Measurements from ENCODE around the gene GALNT3.

The GALNT3 gene

DNA sequence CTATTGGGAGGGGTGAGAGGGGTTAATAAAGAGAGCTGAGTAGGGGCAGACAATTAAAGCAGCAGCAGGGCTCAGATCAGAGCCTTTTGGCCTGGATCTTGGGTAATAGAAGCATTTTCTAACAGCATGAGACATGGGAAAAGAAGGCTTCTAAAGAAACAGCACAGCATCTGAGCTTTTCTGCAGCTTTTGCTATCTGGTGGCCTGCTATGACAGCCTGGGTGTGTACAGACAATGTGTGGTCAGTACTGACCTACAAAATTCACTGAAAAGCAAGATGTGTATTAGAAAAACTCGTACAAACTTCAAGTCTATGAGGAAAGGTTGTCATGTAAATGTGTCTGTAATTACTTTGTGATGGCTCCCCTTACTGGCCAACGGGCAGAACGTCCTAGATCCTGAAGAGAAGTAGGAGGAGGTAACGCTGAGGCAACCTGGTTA is 95.6 kb downstream of the GALNT3 start:
- no peaks in the 10 kb centered on the region for H3K9me2 ChIP-seq (replicated peaks; ENCODE audit: insufficient read depth, low read length)
- no peak overlapping the region for H3K4me3 ChIP-seq (ENCODE audit: insufficient read depth, low read length, poor library complexity, severe bottlenecking)
- no peaks in the 10 kb centered on the region for H4K20me1 ChIP-seq (ENCODE audit: low read depth, low read length)
- no peaks in the 10 kb centered on the region for H3K27me3 ChIP-seq (ENCODE audit: low read length)
- H3K9ac ChIP-seq (ENCODE audit: low read length) = no peak overlapping the region
- no peaks in the 10 kb centered on the region for H3K36me3 ChIP-seq (ENCODE audit: low read length)
- no peak for TF ChIP-seq EZH2phosphoT487 (conservative IDR thresholded peaks at IDR 0.05; ENCODE audit: low read length)
- TF ChIP-seq, protein P1, sequence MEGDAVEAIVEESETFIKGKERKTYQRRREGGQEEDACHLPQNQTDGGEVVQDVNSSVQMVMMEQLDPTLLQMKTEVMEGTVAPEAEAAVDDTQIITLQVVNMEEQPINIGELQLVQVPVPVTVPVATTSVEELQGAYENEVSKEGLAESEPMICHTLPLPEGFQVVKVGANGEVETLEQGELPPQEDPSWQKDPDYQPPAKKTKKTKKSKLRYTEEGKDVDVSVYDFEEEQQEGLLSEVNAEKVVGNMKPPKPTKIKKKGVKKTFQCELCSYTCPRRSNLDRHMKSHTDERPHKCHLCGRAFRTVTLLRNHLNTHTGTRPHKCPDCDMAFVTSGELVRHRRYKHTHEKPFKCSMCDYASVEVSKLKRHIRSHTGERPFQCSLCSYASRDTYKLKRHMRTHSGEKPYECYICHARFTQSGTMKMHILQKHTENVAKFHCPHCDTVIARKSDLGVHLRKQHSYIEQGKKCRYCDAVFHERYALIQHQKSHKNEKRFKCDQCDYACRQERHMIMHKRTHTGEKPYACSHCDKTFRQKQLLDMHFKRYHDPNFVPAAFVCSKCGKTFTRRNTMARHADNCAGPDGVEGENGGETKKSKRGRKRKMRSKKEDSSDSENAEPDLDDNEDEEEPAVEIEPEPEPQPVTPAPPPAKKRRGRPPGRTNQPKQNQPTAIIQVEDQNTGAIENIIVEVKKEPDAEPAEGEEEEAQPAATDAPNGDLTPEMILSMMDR (IDR thresholded peaks at IDR 0.05; ENCODE audit: insufficient read depth, low read length, poor library complexity, severe bottlenecking) = peak; percentile 30
- no peaks in the 10 kb centered on the region for H3F3A ChIP-seq (ENCODE audit: insufficient read depth)
- H3K79me2 ChIP-seq (ENCODE audit: insufficient read depth, low read length) = no peaks in the 10 kb centered on the region
- H2AFZ ChIP-seq (ENCODE audit: low read depth, low read length, severe bottlenecking) = no peak overlapping the region
- no peak overlapping the region for H3K4me2 ChIP-seq (ENCODE audit: low read depth, low read length, poor library complexity, severe bottlenecking)
- H3K27ac ChIP-seq (ENCODE audit: low read depth, low read length) = no peak overlapping the region
- H3K9me3 ChIP-seq (ENCODE audit: insufficient read depth, low read length) = no peaks in the 10 kb centered on the region

GRCh38 chr2:165697748-165698443 is 96.2 kb downstream of the GALNT3 start:
- H3K79me2 ChIP-seq (ENCODE audit: insufficient read depth, low read length) = no peaks in the 10 kb centered on the region
- H3K9me3 ChIP-seq (ENCODE audit: insufficient read depth, low read length) = no peaks in the 10 kb centered on the region
- H3K9me2 ChIP-seq (replicated peaks; ENCODE audit: insufficient read depth, low read length) = no peaks in the 10 kb centered on the region
- H4K20me1 ChIP-seq (ENCODE audit: low read depth, low read length) = no peaks in the 10 kb centered on the region
- no peak overlapping the region for H3K27ac ChIP-seq (ENCODE audit: low read depth, low read length)
- H3K27me3 ChIP-seq (ENCODE audit: low read length) = no peaks in the 10 kb centered on the region
- H3K4me2 ChIP-seq (ENCODE audit: low read depth, low read length, poor library complexity, severe bottlenecking) = no peak overlapping the region
- no peaks in the 10 kb centered on the region for H3F3A ChIP-seq (ENCODE audit: insufficient read depth)
- no peak overlapping the region for H2AFZ ChIP-seq (ENCODE audit: low read depth, low read length, severe bottlenecking)
- no peak for TF ChIP-seq EZH2phosphoT487 (conservative IDR thresholded peaks at IDR 0.05; ENCODE audit: low read length)
- TF ChIP-seq, protein P1 (IDR thresholded peaks at IDR 0.05; ENCODE audit: insufficient read depth, low read length, poor library complexity, severe bottlenecking) = no peak
- no peak overlapping the region for H3K4me3 ChIP-seq (ENCODE audit: insufficient read depth, low read length, poor library complexity, severe bottlenecking)
- H3K9ac ChIP-seq (ENCODE audit: low read length) = no peak overlapping the region
- H3K36me3 ChIP-seq (ENCODE audit: low read length) = no peaks in the 10 kb centered on the region
